Natural killer cell (primary cell): ENCODE results near the gene NDFIP1. TPM values are rescaled to one million over a fixed set of nuclear protein-coding genes. Genes with fewer than 3 reads are reported as not detected.

Experiments used
- ATAC-seq, 3 donors: fragments of 150-1000 bp in 2 of 3; fragments of 200-7000 bp in 1 of 3; cut with Tn5 transposase; 1 replicate in 1 of 3; 2 replicates in 2 of 3; pipeline ENCODE4 v1.10.0; 2021; ENCODE audit warnings: mild to moderate bottlenecking in 2 of 3, moderate library complexity in 2 of 3
- DNase-seq, 2 donors: peaks; one replicate each; pipeline versions ENCODE4 v3.0.0 to v3.0.0-alpha.2; 2013 to 2021; ENCODE audit warnings: mixed read lengths in 1 of 2
- H3K27ac ChIP-seq: one replicate; pipeline ENCODE4 v1.5.1; 2013; ENCODE audit warnings: mild to moderate bottlenecking, low read length
- H3K27me3 ChIP-seq: one replicate; pipeline ENCODE4 v1.6.1; 2013; ENCODE audit warnings: low read length; ENCODE audit not compliant: control insufficient read depth, insufficient read depth
- H3K36me3 ChIP-seq: one replicate; pipeline ENCODE4 v1.6.1; 2013; ENCODE audit warnings: low read length; ENCODE audit not compliant: control insufficient read depth, insufficient read depth
- H3K4me1 ChIP-seq: one replicate; pipeline ENCODE4 v1.6.1; 2013; ENCODE audit warnings: low read length; ENCODE audit not compliant: control insufficient read depth, insufficient read depth
- H3K4me3 ChIP-seq: one replicate; pipeline ENCODE4 v1.5.1; 2013; ENCODE audit warnings: low read length
- H3K9me3 ChIP-seq: one replicate; pipeline ENCODE4 v1.6.1; 2013; ENCODE audit warnings: low read length; ENCODE audit not compliant: control insufficient read depth, insufficient read depth
- H3K27ac Mint-ChIP-seq, 2 donors: one replicate each; pipeline ENCODE4 v1.8.0; 2022; ENCODE audit warnings: mild to moderate bottlenecking in 2 of 2, mixed read lengths in 2 of 2, moderate library complexity in 1 of 2
- H3K27me3 Mint-ChIP-seq, 2 donors: one replicate each; pipeline ENCODE4 v1.8.0; 2022; ENCODE audit warnings: low read depth in 2 of 2, mixed read lengths in 2 of 2
- H3K36me3 Mint-ChIP-seq: one replicate; pipeline ENCODE4 v1.8.0; 2022; ENCODE audit warnings: mixed read lengths
- H3K4me1 Mint-ChIP-seq, 2 donors: one replicate each; pipeline ENCODE4 v1.8.0; 2022; ENCODE audit warnings: mixed read lengths in 2 of 2
- H3K4me3 Mint-ChIP-seq: one replicate; pipeline ENCODE4 v1.8.0; 2022; ENCODE audit warnings: mild to moderate bottlenecking, moderate library complexity, mixed read lengths
- H3K9me3 Mint-ChIP-seq, 2 donors: one replicate each; pipeline ENCODE4 v1.8.0; 2022; ENCODE audit warnings: mixed read lengths in 2 of 2
- CTCF ChIP-seq: fragments of 200-600 bp; IDR thresholded peaks from one replicate; pipeline ENCODE4 v1.8.0; 2022; ENCODE audit warnings: antibody characterized with exemption
- WGBS: methylation state at CpG from one replicate; pipeline ENCODE4 v1.1.7; 2013; ENCODE audit warnings: missing lambda C conversion rate; ENCODE audit not compliant: insufficient coverage; 5-methylcytosine and 5-hydroxymethylcytosine counted together
- intact Hi-C: fragments of 100-400 bp; cut with micrococcal nuclease; formaldehyde crosslinking; loops from one replicate; pipeline ENCODE4 v1.14.2; 2022
- total RNA-seq, 4 donors: library from RNA; stranded (reverse); fragments of 120-200 nt in 1 of 4; gene quantifications; one replicate each; pipeline versions ENCODE4 v1.2.3 to v1.2.4, GENCODE V29; 2013 to 2022

The NDFIP1 gene
- total RNA-seq, 3 donors from 2014 or later (not counting 1 experiment from before 2014, with no cell fraction given): 45.4 to 57.6 (median 51.7) TPM

- Mint-ChIP-seq H3K9me3 (no peaks in the 10 kb centered on the region), H3K36me3 (no peaks in the 10 kb centered on the region), H3K4me1 (no peaks in the 10 kb centered on the region), H3K27ac (no peak overlapping the region), H3K4me3 (no peak overlapping the region), H3K27me3 (peaks cover 0 to 7% of the 10 kb centered on the region in 2 donors)
- intact Hi-C loops: no loop called here
- ATAC-seq (no peak), DNase-seq (no peak)
- no peak overlapping the region for H3K27ac ChIP-seq
- WGBS: 87% methylated on average over 6 of the region's 8 CpGs
- H3K27me3 ChIP-seq: no peaks in the 10 kb centered on the region
- H3K9me3 ChIP-seq: no peaks in the 10 kb centered on the region
- no peaks in the 10 kb centered on the region for H3K36me3 ChIP-seq
- H3K4me3 ChIP-seq: no peak overlapping the region
- TF ChIP-seq CTCF: no peak
- no peaks in the 10 kb centered on the region for H3K4me1 ChIP-seq
Measured at GRCh38 chr5:142175461-142176142, 67.0 kb downstream of the NDFIP1 start.

DNA sequence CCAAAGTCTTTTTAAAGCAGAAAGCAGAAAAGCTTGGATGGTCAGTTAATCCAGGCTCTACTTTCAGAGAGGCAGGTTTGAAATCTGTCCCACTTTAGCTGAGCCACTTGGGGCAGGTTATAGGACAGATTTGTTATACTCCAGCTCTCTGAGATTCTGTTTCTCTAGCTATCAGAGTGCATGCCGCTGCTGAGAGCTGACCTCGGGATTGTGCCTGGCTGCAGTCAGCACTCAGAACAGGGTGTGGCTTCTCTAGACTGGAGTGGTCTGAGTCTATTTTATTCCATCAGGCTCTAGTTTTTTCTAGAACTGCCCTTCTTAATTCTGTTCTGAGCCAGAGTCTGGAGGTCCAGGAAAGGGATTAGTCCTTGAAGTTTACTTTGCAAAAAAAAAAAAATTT lies 67.7 kb downstream of the NDFIP1 start:
- Histone ChIP-seq H3K4me3 (no peak overlapping the region), H3K27me3 (no peaks in the 10 kb centered on the region), H3K9me3 (no peaks in the 10 kb centered on the region), H3K27ac (no peak overlapping the region), H3K36me3 (no peaks in the 10 kb centered on the region), H3K4me1 (no peaks in the 10 kb centered on the region)
- Mint-ChIP-seq H3K9me3 (no peaks in the 10 kb centered on the region), H3K4me1 (no peaks in the 10 kb centered on the region), H3K27ac (no peak overlapping the region), H3K4me3 (no peak overlapping the region), H3K36me3 (no peaks in the 10 kb centered on the region), H3K27me3 (peaks cover 0 to 7% of the 10 kb centered on the region in 2 donors)
- intact Hi-C loops: no loop called here
- no peak for DNase-seq
- TF ChIP-seq CTCF: no peak
- ATAC-seq: no peak
- WGBS: 88% methylated on average over 2 of the region's 2 CpGs

GRCh38 chr5:142178651-142179050 lies 70.1 kb downstream of the NDFIP1 start:
- Mint-ChIP-seq H3K27ac (no peak overlapping the region), H3K9me3 (no peaks in the 10 kb centered on the region), H3K36me3 (no peaks in the 10 kb centered on the region), H3K4me3 (no peak overlapping the region), H3K4me1 (no peaks in the 10 kb centered on the region), H3K27me3 (peaks cover 0 to 7% of the 10 kb centered on the region in 2 donors)
- no peak for ATAC-seq
- Histone ChIP-seq H3K36me3 (no peaks in the 10 kb centered on the region), H3K4me3 (no peak overlapping the region), H3K27ac (no peak overlapping the region), H3K9me3 (no peaks in the 10 kb centered on the region), H3K4me1 (no peaks in the 10 kb centered on the region), H3K27me3 (no peaks in the 10 kb centered on the region)
- intact Hi-C loops: no loop called here
- WGBS: 98% methylated on average over 5 of the region's 7 CpGs
- no peak for DNase-seq
- no peak for TF ChIP-seq CTCF
